Activated CD8-positive, alpha-beta T cell treated with anti-CD3 and anti-CD28 coated beads for 36 hours (primary cell): ENCODE measurements around the gene CXorf38. TPM values are rescaled to one million over a fixed set of nuclear protein-coding genes. Genes with fewer than 3 reads are reported as not detected.

Source experiments
- ATAC-seq: fragments of 200-7000 bp; cut with Tn5 transposase; one replicate; pipeline ENCODE4 v1.10.0; 2021; ENCODE audit warnings: mild to moderate bottlenecking, moderate library complexity
- CTCF ChIA-PET: fragments of 350-600 bp; sonication (Branson Sonifier 250); formaldehyde crosslinking; loops from one replicate; lab custom pipeline; 2021; ENCODE audit warnings: antibody characterized with exemption; lab: Charles Lee
- POLR2A ChIA-PET: fragments of 350-600 bp; sonication (Branson Sonifier 250); formaldehyde crosslinking; loops from one replicate; lab custom pipeline; 2021; ENCODE audit warnings: antibody characterized with exemption; lab: Charles Lee
- DNase-seq: peaks from one replicate; pipeline ENCODE4 v3.0.0-alpha.2; 2020
- H3K27ac Mint-ChIP-seq: one replicate; pipeline ENCODE4 v1.8.0; 2021; ENCODE audit warnings: mild to moderate bottlenecking, mixed read lengths
- H3K27me3 Mint-ChIP-seq: one replicate; pipeline ENCODE4 v1.8.0; 2021; ENCODE audit warnings: mixed read lengths
- H3K36me3 Mint-ChIP-seq: one replicate; pipeline ENCODE4 v1.8.0; 2021; ENCODE audit warnings: low read depth, mixed read lengths
- H3K4me1 Mint-ChIP-seq: one replicate; pipeline ENCODE4 v1.8.0; 2021; ENCODE audit warnings: low read depth, mixed read lengths
- H3K4me3 Mint-ChIP-seq: one replicate; pipeline ENCODE4 v1.8.0; 2021; ENCODE audit warnings: mild to moderate bottlenecking, moderate library complexity, mixed read lengths
- H3K9me3 Mint-ChIP-seq: one replicate; pipeline ENCODE4 v1.8.0; 2021; ENCODE audit warnings: mixed read lengths
- intact Hi-C: fragments of 100-400 bp; cut with micrococcal nuclease; formaldehyde crosslinking; loops from one replicate; pipeline ENCODE4 v1.10.0; 2022
- total RNA-seq, 2 experiments: library from RNA; stranded (reverse); gene quantifications; one replicate each; pipeline ENCODE4 v1.2.3, GENCODE V29; 2021
- TF ChIP-seq, protein P1 (sequence below): fragments of 200-600 bp; IDR thresholded peaks from one replicate; pipeline ENCODE4 v1.8.0; 2022; ENCODE audit warnings: antibody characterized with exemption, mild to moderate bottlenecking

Gene CXorf38
- total RNA-seq, 2 experiments from 2014 or later = 21.2 to 22.5 TPM

DNA sequence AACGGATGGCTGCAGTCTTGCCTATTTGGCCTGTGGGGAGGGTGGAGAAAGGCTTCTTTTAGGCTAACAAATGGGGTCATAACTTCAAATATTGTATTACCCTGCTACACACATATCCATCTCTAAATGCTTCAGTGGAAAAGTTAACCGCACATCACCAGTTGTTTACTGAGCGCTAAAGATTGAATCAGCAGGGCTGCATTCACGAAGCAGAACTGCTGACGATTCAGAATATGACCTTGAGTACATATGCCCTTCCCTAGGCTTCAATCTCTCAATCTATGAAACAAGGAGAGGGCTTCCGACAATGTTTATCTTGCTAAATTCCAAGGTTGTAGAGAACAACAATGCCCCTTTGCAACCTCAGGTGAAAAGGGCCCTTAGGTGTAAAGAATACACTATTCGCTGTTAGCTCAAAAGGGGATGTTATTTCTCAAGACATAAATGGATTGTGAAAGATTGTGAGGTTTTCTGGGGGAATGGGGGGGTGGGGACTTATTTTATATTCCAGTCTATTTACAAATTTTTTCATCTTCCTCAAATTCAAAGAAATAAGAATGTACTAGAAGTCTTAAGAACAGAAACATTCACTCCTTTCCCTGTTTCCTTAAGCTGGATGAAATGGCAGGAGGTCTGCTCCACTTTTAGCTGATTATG lies 69.2 kb downstream of the CXorf38 start:
- POLR2A ChIA-PET = no interaction called here
- H3K9me3 Mint-ChIP-seq = no peaks in the 10 kb centered on the region
- H3K36me3 Mint-ChIP-seq = no peaks in the 10 kb centered on the region
- intact Hi-C loops = no loop called here
- peaks cover 17% of the 10 kb centered on the region for H3K4me1 Mint-ChIP-seq
- DNase-seq = no peak
- H3K27ac Mint-ChIP-seq = no peak overlapping the region
- H3K4me3 Mint-ChIP-seq = no peak overlapping the region
- no peaks in the 10 kb centered on the region for H3K27me3 Mint-ChIP-seq
- ATAC-seq = no peak
- CTCF ChIA-PET = no interaction called here
- TF ChIP-seq, protein P1, sequence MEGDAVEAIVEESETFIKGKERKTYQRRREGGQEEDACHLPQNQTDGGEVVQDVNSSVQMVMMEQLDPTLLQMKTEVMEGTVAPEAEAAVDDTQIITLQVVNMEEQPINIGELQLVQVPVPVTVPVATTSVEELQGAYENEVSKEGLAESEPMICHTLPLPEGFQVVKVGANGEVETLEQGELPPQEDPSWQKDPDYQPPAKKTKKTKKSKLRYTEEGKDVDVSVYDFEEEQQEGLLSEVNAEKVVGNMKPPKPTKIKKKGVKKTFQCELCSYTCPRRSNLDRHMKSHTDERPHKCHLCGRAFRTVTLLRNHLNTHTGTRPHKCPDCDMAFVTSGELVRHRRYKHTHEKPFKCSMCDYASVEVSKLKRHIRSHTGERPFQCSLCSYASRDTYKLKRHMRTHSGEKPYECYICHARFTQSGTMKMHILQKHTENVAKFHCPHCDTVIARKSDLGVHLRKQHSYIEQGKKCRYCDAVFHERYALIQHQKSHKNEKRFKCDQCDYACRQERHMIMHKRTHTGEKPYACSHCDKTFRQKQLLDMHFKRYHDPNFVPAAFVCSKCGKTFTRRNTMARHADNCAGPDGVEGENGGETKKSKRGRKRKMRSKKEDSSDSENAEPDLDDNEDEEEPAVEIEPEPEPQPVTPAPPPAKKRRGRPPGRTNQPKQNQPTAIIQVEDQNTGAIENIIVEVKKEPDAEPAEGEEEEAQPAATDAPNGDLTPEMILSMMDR = no peak

Other genes starting within 250 kb of the CXorf38 start
- 10 to 100 TPM; 42.9 to 45.5 TPM for gene ATP6AP2, start 66.6 kb downstream of the CXorf38 start, total RNA-seq
- gene MPC1L, start 24.1 kb downstream of the CXorf38 start, total RNA-seq = not detected
- gene MED14, start 88.0 kb upstream of the CXorf38 start, total RNA-seq = 10 to 100 TPM; 37.1 to 39.9 TPM